Measurements from ENCODE around the gene ARHGAP35. TPM values are rescaled to one million over a fixed set of nuclear protein-coding genes. Genes with fewer than 3 reads are reported as not detected.
A peak's percentile ranks its signal among the peaks of the same experiment; 100 is the strongest.

The ARHGAP35 gene
- total RNA-seq (10 to 100 TPM; 59.5 to 91.0 (median 77.2) TPM), polyA plus RNA-seq (10 to 100 TPM; 34.8 to 68.1 TPM)
- long read RNA-seq, donor 1, full-length matches to known transcripts = 3 of 163 reads
- long read RNA-seq, donor 1, partial matches to known transcripts = 0 of 163 reads
- long read RNA-seq, donor 1, other reads (novel, unspliced or antisense) = 160 of 163 reads
- long read RNA-seq, donor 2, full-length matches to known transcripts = 5 of 70 reads
- long read RNA-seq, donor 2, partial matches to known transcripts = 1 of 70 reads
- long read RNA-seq, donor 2, other reads (novel, unspliced or antisense) = 64 of 70 reads
- long read RNA-seq, donor 3, full-length matches to known transcripts = 4 of 145 reads
- long read RNA-seq, donor 3, partial matches to known transcripts = 140 of 145 reads
- long read RNA-seq, donor 3, other reads (novel, unspliced or antisense) = 1 of 145 reads

- Histone ChIP-seq H3K9me3 (no peaks in the 10 kb centered on the region), H3K27me3 (no peaks in the 10 kb centered on the region), H3K4me3 (peak within 1 kb of the TSS; percentile 63 to 97 (median 87)), H3K36me3 (no peaks in the 10 kb centered on the region), H3K4me1 (peaks cover 5 to 69% (median 45%) of the 10 kb centered on the region in 12 donors), H3K27ac (peak within 1 kb of the TSS; percentile 96 to 100 (median 98))
- WGBS, 4 donors = 0 to 1% (median 1%) methylated on average over 8 to 85 of the region's 91 CpGs
- ATAC-seq (peak in 2 of 4 donors; percentile 0 to 68), DNase-seq (peak in 3 of 5 donors; percentile 37 to 87 (median 45))
- intact Hi-C loops (cut with DNase I) = loop anchor here in 8 of 10 donors (1.0 to 10.0 kb wide), 9 partner anchors 41 to 244 kb away; no protein-coding TSS in a partner anchor
- TF ChIP-seq CTCF (IDR thresholded peaks at IDR 0.05) = no peak
- peak in 1 of 2 donors; percentile 21 for TF ChIP-seq POLR2A (IDR thresholded peaks at IDR 0.05)
Observed at GRCh38 chr19:46860846-46861690, at the start of gene ARHGAP35. Gene ARHGAP35, plus strand, starts transcription at chr19:46860997. Its CDS starts 57,679 bp downstream, at chr19:46918676.

- H3K36me3 ChIP-seq = no peaks in the 10 kb centered on the region
- H3K4me3 ChIP-seq = no peak overlapping the region
- intact Hi-C loops (cut with DNase I) = no loop called here
- TF ChIP-seq POLR2A (IDR thresholded peaks at IDR 0.05) (no peak), CTCF (IDR thresholded peaks at IDR 0.05) (no peak)
- peak in 2 of 5 donors; percentile 30 to 44 for DNase-seq
- H3K27ac ChIP-seq = peak overlapping the region in 4 of 12 donors; percentile 10 to 46 (median 20)
- peak; percentile 64 to 70 (median 68) for ATAC-seq
- 63 to 71% (median 68%) methylated on average over 22 to 24 of the region's 24 CpGs for WGBS, 4 donors
- H3K27me3 ChIP-seq = no peaks in the 10 kb centered on the region
- H3K4me1 ChIP-seq = peaks cover 0 to 18% (median 4%) of the 10 kb centered on the region in 12 donors
- H3K9me3 ChIP-seq = no peaks in the 10 kb centered on the region
Observed at GRCh38 chr19:46812977-46813838, 47.6 kb upstream of the ARHGAP35 start.

- no peaks in the 10 kb centered on the region for H3K36me3 ChIP-seq
- DNase-seq = peak; percentile 66 to 82 (median 68)
- peaks cover 0 to 18% (median 4%) of the 10 kb centered on the region in 12 donors for H3K4me1 ChIP-seq
- 34 to 51% (median 36%) methylated on average over 7 of the region's 7 CpGs for WGBS, 4 donors
- H3K27me3 ChIP-seq = no peaks in the 10 kb centered on the region
- no peaks in the 10 kb centered on the region for H3K9me3 ChIP-seq
- TF ChIP-seq POLR2A (IDR thresholded peaks at IDR 0.05) (no peak), CTCF (IDR thresholded peaks at IDR 0.05) (no peak)
- peak overlapping the region in 3 of 12 donors; percentile 10 to 46 (median 25) for H3K27ac ChIP-seq
- intact Hi-C loops (cut with DNase I) = no loop called here
- no peak overlapping the region for H3K4me3 ChIP-seq
- ATAC-seq = peak; percentile 51 to 72 (median 67)
Observed at GRCh38 chr19:46813839-46814358, 46.9 kb upstream of the ARHGAP35 start.
